NCI-H146 treated with DMSO at 0.1 percent for 48 hours (cell line): ENCODE measurements around the gene HPS5.
"Not testable (repeated sequence)": the region's sequence is repeated elsewhere in the genome, so short reads cannot be mapped to it uniquely, and the experiment has no call there.

Experiments
- DNase-seq: peaks from one replicate; lab custom pipeline; 2025; ENCODE audit not compliant: unreplicated experiment; lab: John Stamatoyannopoulos, UW

HPS5 gene

DNA sequence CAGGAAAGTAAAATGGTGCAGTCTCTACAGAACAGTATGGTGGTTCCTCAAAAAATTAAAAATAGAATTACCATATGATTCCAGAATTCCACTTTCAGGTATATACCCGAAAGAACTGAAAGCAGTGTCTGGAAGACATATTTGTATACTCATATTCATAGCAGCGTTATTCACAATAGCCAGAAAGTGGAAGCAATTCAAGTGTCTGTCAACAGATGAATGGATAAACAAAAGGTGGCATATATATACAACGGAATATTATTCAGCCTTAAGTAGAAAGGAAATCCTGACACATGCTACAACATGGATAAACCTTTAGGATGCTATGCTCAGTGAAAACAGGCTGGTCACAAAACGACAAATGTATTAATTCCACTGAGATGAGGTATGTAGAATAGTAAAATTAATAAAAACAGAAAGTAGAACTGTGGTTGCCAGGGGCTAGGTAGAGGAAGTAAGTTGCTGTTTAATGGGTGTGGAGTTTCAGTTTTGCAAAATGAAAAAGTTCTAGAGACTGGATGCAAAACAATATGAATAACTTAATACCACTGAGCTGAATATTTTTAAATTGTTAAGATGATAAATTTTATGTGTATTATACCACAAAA lies 41.4 kb downstream of the HPS5 start:
- no peak for DNase-seq

GRCh38 chr11:18277565-18278271 lies 44.2 kb downstream of the HPS5 start:
- no peak for DNase-seq

DNA sequence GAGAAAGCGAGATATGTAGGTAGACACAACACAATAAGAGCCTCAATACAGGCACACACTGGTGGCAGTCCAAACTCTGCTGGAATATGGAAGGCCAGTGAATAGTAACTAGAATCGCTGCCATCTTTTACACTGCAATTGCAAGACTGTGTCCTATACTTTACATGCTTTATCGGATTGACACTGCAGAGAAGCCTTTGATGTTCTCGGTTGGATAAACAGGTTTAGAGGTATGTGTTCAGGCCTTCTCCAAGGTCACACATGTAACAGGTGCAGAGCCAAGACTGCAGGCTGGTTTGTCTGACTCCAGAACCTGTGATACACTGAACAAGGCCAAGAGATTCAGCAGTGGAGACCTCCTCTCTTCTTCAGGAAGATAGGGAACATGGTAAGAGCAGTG lies 50.7 kb downstream of the HPS5 start:
- DNase-seq, result no peak

- no peak for DNase-seq
Observed at GRCh38 chr11:18270102-18270501, 51.8 kb downstream of the HPS5 start.

DNA sequence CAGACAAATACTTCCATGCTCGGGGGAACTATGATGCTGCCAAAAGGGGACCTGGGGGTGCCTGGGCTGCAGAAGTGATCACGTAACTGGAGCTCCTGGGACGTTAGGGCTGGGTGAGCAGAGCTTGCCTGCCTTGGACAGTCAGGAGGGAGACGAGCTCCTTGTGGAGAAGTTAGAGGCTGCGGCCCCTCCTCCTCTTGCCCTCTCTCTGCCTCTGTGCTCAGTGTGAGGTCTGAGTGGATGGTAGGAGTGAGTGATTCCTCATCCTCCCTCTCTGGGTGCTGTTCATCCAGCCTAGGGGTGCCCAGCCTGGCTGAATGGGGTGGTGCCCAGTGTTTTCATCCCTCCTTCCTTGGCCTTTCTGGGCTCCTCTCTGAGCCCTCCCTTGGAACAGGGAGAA lies 52.7 kb downstream of the HPS5 start:
- not testable (repeated sequence) for DNase-seq

DNA sequence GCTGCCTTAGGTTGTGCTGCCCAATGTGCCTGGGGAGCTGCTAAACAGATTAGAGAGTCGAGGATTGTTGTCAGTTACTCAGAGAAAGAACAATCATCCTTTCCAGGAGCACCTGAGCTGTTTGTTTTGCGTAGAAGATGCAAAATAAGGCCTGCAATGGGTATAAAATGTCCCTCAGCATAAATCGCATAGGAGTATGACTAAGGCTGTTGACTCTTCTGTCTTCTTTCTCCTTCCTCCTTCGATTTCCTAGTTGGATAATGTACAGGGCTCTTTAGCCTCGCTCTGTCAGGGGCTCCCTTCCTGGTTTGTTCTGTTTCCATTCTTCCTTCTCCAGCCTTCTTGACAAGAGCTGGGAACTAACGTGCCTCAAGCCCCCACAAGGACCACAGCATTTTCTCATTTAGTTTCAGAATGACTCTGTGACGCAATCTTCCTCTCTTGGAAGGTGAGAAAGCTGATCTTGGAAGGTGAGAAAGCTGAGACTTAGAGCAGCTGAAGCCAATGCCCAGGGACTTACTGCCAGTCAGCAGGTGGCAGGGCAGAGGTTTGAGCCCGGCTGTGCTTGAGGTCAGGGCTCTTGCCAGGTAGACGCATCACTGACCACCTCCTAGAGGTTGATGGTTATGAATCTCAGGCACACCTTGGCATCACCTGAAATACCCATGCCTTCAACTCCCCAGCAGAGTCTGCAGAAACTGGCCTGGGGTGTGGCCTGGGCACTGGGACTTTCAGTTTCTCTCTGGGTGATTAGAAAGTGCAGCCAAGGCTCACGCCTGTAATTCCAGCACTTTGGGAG lies 54.4 kb downstream of the HPS5 start:
- not testable (repeated sequence) for DNase-seq

- DNase-seq, result no peak
Observed at GRCh38 chr11:18265949-18266348, 56.0 kb downstream of the HPS5 start, which contains the start of gene SAA1. Gene SAA1, plus strand, starts transcription at chr11:18266264. Its CDS starts 624 bp downstream, at chr11:18266888.

DNA sequence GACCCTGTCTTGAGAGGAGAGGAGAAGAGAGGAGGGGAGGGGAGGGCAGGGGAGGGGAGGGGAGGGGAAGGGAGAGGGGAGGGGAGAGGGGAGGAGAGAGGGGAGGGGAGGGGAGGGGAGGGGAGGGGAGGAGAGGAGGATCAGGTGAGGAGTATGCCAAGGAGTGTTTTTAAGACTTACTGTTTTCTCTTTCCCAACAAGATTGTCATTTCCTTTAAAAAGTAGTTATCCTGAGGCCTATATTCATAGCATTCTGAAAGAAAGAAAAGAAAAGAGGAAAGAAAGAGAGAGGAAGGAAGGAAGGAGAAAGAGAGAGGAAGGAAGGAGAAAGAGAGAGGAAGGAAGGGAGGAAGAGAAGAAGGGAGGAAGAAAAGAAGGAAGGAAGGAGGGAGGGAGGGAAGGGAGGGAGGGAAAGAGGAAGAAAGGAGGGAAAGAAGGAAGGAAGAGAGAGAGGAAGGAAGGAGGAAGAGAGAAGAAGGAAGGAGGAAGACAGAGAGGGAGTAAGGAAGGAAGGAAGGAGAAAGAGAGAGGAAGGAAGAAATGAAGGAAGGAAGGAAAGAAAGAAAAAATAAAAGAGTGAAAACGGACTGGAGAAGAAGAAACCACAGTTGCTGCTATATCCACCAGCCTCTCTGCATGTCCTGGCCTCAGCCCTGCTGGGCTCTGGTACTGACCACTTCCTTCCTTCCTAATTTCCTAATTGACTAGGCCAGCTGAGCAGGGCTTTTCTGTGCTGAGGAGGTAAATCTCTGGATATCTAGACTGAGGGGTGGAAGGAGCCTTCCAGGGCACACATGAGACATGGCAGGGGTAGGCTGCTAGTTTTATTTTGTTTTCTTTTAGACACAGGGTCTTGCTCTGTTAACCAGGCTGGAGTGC lies 57.0 kb downstream of the HPS5 start:
- DNase-seq, result no peak

- DNase-seq, result no peak
Observed at GRCh38 chr11:18264035-18264434, 57.9 kb downstream of the HPS5 start.

DNA sequence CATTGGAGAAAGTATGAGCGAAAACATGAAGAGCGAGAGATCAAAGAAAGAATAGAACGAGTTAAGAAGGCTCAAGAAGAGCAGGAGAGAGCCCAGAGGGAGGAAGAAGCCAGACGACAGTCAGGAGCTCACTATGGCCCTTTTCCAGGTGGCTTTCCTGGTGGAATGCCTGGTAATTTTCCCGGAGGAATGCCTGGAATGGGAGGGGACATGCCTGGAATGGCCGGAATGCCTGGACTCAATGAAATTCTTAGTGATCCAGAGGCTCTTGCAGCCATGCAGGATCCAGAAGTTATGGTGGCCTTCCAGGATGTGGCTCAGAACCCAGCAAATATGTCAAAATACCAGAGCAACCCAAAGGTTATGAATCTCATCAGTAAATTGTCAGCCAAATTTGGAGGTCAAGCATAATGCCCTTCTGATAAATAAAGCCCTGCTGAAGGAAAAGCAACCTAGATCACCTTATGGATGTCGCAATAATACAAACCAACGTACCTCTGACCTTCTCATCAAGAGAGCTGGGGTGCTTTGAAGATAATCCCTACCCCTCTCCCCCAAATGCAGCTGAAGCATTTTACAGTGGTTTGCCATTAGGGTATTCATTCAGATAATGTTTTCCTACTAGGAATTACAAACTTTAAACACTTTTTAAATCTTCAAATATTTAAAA lies 59.1 kb downstream of the HPS5 start:
- not testable (repeated sequence) for DNase-seq

GRCh38 chr11:18261721-18262120 lies 60.2 kb downstream of the HPS5 start:
- DNase-seq, result no peak

GRCh38 chr11:18259259-18259658 lies 62.7 kb downstream of the HPS5 start:
- DNase-seq, result no peak

DNA sequence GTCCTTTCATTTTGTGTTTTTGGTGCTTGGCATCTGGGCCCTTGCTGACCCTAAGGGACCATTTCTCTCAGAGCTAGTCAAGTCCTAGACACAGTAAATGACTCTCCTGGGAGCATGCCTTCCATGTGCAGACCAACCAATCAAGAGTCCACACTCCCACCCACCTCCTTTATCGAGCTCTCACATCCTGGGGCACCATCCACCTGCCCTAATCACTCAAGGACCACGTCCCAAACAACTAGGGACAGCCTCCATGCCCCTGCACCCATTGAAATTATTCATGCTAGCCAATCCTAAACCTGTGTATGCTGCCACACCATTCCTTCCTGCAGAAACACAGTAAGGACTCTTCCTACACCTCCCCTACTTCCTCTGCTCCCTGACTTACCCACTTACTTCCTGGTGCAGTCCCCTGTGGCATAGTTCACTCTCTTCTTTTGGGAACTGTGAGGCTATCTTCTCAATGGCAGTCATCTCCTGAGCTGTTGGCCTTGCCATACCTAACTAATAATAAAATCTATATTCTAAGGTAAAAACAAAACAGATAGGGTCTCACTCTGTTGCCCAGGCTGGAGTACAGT lies 67.1 kb downstream of the HPS5 start:
- no peak for DNase-seq

GRCh38 chr11:18253778-18254338 lies 68.1 kb downstream of the HPS5 start:
- no peak for DNase-seq

GRCh38 chr11:18253233-18253632 lies 68.7 kb downstream of the HPS5 start:
- no peak for DNase-seq

DNA sequence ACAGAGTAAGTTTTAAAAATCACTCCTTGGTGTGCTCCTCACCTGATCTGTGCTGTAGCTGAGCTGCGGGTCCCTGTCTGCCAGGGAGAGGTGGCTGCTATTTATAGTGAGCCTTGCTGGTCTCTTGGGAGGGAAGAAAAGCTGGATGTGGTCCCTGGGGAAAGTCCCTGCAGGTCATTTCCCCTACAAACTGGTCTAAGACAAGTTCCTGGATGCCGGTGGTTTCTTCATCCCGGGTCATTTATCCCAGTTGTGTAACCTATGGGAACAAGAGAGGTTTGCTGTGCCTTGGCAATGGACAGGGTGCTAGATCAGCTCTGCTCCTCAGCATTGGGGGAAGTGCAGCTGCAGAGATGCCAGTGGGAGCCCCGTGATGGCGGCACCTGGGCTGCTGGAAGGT lies 73.4 kb downstream of the HPS5 start, which contains the start of gene SAA2:
Gene SAA2, minus strand, starts transcription at position 108 of the 400 bp plus-strand sequence. CDS start 657 bp downstream, outside the sequence.
- DNase-seq, result no peak

DNA sequence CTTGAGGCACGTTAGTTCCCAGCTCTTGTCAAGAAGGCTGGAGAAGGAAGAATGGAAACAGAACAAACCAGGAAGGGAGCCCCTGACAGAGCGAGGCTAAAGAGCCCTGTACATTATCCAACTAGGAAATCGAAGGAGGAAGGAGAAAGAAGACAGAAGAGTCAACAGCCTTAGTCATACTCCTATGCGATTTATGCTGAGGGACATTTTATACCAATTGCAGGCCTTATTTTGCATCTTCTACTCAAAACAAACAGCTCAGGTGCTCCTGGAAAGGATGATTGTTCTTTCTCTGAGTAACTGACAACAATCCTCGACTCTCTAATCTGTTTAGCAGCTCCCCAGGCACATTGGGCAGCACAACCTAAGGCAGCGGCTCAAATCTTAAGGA lies 74.8 kb downstream of the HPS5 start:
- DNase-seq, result not testable (repeated sequence)

- not testable (repeated sequence) for DNase-seq
Observed at GRCh38 chr11:18246379-18247190, 75.4 kb downstream of the HPS5 start.

GRCh38 chr11:18245396-18245795 lies 76.5 kb downstream of the HPS5 start:
- no peak for DNase-seq
